ENCODE measurements around the gene PVALEF.

Gene PVALEF

DNA sequence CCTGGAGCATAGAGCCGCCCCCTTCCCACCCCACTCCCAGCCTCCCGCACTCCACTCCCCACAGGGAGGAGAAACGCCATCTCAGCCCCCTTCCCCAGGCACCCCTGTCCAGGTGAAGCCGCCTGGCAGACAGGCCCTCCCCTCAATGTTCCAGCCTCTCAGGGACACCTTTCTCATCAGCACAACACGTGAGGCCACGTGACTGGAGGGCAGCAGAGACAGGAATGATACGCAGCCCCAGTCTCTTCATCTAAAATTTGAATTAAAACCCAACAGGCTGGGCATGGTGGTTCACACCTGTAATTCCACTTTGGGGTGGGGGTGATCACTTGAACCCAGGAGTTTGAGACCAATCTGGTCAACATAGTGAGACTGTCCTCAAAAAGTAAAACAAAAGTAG, 20.9 kb downstream of the PVALEF start:
- DNase-seq, result no peak

GRCh38 chr17:81187120-81187519, 21.8 kb downstream of the PVALEF start:
- DNase-seq, result no peak

GRCh38 chr17:81187586-81188490, 22.5 kb downstream of the PVALEF start:
- DNase-seq, result no peak

DNA sequence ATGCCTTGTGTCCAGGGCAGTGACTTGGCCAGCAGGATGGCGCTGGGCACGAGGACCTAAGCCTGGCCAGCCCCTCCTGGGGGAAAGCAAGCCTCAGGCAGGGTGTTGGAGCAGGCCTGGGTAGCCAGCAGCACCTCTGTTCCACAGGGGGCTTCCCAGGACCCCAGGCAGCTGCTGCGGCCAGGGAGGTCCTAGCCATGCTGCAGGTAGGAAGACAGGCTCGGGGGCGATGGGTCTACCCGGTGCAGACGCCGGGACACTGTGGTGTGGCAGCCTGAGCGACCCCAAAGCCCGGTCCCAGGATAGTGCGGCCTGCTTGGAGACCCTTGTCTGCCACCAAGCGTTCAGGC, 23.2 kb downstream of the PVALEF start:
- DNase-seq, result no peak

DNA sequence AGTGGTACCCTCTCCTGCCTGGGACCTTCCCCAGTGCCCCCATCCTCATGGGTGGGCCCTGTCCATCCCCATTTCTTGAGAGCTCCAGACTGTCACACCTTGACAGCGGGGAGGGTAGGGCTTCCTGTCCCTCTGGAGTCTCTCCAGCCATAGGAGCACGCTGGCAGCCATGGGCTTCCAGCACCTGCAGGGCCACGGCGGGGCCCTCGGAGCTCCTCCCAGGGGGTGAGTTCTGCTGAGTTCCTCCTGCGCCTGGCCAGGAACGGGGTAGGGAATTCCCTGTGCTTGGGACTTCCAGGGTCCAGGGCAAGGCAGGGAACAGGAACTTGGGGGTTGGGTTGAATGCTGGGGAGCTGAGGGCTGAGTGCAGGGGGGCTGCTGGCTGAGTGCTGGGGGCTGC, 23.7 kb downstream of the PVALEF start:
- DNase-seq, result no peak

DNA sequence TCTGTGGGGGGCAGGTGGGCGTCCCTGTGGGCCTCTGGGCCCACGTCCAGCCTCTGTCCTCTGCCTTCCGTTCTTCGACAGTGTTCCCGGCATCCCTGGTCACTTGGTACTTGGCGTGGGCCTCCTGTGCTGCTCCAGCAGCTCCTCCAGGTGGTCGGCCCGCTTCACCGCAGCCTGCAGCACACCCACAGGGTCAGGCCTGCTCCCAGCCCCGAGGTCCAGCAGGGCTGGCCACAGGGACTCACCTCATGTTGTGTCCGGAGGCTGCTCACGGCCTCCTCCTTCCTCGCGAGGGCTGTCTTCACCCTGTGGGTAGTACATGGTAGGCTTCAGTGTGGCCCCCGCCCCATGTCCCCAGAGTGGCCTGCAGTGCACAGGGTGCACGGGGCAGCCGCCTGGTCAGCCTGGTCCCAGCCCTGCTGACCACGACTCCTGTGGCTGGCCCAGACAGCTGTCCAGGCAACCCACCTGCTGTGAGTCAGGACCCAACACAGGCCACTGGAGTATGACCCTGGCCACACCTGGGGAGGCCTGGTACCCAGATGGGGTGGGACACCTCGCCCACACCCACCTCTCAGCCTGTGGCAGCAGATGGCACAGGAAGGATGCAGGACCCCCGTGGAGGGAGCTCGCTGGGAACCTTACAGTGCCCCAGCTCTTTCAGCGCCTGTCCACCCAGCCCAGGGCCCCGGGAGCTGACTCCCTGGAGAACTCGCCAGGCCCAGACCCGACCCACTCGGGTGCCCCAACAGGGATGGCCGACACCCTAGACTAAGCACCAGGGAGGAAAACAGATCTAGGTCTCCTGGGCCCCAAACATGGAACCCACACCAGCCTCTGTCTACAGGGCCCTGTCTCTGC, 24.6 kb downstream of the PVALEF start:
- no peak for DNase-seq

DNA sequence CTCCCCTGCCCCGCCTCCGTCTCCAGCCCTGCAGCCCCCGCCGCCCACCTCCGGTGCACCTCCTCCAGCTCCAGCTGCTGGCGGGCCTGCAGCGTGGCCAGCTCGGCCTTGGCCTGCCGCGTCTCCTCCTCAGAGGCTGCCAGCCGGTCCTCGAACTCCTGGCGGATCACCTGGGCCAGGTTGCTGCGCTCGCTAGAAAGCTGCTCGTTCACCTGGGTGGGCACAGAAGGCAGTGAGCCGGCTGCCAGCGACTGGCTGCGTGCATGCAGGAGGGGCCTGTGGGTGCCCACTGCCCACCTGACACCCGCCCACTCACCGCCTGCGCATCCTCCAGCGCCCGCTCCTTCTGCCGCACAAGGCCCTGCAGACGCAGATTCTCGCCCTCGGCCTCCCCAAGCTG, 25.3 kb downstream of the PVALEF start:
- DNase-seq, result no peak

DNA sequence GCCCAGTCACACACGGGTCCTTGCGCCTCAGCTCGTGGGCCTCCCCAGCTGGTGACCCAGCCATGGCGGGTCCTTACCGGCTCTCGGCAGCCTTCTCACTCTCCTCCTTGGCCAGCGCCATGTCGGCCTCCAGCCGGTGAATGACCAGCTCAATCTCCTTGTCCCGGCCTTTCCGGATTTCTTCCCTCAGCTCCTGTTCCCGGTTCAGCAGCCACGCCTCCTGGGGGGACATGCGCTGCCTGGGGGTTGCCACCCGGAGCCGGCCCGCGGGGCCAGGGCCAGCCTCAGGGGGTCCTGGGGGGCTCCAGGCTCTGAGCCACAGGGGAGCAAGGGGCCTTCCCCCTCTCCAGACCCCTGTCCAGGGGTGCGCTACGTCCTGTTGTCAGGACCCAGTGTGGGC, 25.8 kb downstream of the PVALEF start:
- no peak for DNase-seq

DNA sequence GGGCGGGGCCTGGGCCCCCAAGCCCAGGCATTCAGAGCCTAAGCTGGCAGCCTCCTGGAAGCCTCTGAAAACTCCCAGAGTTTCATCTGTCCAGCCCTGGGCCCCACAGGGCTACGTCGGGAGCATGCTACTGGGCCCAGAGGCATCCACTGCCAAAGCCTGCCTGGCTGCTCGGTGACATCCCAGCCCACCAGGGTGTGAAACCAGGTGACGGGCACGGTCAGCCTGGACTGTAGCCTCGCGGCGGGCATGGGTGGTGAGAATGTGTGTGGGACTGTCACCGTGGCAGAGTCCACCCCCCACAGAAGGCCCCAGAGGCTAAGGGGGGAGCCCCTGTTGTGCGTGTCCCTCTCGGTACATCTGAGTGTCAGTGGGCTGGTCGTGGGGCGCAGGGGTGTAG, 26.3 kb downstream of the PVALEF start:
- DNase-seq, result no peak

DNA sequence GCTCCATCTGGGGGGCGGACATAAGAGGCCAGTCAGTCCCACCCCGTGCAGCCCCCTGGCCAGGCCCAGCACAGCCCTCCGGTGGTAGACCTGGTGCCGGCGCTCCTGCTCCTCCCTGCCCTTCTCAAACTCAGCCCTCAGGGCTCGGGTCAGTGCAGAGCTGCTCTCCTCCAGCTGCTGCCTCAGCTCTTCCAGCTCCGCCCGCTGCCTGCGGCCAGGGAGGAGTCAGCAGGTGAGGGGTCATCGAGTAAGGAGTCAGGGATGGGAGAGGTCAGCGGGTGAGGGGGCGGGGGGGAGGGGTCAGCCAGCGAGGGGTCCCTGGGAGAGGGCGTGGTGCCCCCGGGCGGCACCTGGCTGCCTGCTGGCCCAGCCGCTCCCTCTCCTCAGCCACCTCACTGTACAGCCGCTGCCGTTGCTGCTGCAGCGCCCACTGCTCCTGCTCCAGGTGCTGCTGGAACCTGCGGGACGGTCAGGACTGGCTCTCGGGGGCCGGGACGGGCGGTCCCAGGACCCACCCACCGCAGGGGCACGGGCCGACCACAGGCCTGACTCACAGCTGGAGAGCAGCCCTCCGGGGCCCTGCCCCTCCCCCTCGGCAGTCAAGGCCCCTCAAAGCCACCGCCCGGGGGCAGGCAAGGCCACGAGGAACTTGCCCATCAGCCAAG, 27.2 kb downstream of the PVALEF start:
- DNase-seq, result no peak

DNA sequence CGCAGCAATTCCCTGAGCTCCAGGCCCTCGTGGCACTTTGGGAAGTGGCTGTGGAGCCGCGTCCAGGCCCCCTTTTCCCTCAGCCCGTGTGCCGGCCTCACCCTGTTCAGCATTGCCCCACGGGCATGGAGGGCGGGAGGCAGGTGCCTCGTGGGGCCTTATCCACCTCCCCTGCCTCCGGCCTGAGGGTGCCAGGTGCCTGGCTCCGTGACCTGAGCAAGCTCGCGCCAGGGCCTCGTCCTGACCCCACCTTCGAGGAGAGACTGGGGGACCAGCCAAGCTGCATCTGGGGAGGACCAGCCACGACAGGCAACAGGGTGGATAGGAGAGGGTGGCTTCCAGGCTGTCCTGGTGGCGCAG, 27.7 kb downstream of the PVALEF start:
- DNase-seq, result no peak

DNA sequence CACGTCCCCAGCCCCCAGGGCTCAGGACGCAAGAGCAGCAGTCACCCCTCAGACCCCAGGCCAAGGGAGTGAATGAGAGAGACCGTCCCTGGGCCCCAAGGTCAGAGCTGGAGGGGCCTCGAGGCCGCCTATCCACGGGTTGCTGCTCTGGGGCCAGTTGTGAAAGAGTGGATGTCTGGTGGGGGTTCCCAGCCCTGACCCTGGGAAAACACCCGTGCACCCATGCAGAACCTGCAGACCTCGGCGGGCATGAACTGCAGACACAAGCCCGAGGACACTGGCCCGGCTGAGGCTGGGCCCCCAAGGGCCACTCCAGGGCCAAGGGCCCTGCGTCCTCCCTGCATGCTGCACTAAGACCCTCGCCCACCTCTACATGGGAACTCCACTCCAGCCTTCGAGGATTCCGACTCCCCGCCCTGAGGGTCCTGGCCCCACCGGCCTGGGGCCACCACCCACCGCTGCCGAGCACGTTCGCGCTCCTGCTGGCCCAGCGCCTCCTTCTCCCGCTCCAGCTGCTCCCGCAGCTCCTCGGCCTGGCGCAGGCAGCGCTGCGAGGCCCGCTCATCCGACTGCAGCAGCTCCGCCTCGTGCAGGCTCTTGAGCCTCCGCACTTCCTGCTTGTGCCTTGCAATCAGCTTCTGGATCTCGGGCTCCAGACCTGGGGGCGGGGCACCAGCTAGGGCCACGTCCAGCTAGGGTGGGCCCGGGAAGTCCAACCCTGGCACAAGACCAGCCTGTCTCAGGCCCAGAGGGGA, 28.3 kb downstream of the PVALEF start:
- DNase-seq, result no peak

- DNase-seq, result no peak
Measured at GRCh38 chr17:81194225-81194760, 29.0 kb downstream of the PVALEF start.

GRCh38 chr17:81194941-81195901, 29.9 kb downstream of the PVALEF start:
- DNase-seq, result no peak

GRCh38 chr17:81195941-81196495, 30.7 kb downstream of the PVALEF start:
- DNase-seq, result no peak

DNA sequence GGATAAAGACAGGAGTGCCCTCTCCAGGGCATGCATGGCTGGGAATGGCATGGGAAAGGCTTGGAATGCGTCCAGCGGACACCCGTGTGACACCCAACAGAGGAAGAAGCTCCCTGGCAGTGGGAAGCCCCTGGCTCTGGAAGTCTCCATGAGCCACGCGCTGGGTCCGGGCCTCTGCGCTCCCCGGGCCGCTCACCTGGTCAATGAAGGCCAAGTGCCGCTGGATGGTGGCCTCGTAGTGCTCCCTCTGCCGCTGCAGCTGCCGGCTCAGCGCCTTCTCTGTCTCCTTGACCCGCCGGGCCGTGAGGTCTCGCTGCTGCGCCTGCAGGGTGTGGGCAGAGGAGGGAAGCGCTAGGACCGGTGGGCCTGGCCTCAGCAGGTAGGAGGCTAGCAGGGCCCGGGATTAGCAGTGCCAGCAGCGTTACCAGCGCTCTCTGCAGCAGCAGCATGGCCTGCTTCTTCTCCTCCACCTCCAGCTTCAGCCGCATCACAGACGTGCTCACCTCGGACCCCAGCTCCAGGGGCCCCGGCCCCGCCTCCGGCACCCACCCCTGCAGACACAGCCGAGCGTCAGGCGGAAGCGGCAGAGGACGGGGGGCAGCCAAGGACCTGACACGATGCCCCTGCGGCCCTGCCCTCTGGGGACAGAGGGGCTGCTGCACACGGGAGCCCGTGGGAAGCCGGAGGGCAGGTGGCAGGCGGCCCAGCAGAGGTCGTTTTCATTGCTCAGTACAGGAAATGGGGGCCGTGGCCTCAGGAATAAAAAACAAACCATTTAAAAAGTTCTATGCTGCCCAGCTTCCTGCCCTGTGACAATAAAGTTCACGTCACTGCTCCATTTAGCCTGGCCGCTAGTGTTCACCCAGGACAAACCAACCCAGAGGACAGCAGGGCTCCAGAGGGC, 31.4 kb downstream of the PVALEF start:
- no peak for DNase-seq

DNA sequence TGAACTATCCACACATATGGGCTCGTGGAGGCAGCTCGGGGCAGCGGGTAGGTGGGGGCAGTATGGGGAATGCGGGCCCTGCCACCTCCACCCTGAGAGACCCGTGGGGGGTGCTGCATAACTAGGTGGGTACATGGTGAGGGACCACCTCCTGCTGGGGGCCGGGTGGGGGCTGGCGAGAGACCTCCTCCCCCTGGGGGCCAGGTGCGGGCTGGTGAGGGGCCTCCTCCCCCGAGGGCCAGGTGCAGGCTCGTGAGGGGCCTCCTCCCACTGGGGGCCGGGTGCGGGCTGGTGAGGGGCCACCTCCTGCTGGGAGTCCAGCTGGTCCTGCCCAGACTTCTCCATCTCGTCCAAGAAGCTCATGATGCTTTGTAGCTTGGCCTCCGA, 32.1 kb downstream of the PVALEF start:
- DNase-seq, result no peak

DNA sequence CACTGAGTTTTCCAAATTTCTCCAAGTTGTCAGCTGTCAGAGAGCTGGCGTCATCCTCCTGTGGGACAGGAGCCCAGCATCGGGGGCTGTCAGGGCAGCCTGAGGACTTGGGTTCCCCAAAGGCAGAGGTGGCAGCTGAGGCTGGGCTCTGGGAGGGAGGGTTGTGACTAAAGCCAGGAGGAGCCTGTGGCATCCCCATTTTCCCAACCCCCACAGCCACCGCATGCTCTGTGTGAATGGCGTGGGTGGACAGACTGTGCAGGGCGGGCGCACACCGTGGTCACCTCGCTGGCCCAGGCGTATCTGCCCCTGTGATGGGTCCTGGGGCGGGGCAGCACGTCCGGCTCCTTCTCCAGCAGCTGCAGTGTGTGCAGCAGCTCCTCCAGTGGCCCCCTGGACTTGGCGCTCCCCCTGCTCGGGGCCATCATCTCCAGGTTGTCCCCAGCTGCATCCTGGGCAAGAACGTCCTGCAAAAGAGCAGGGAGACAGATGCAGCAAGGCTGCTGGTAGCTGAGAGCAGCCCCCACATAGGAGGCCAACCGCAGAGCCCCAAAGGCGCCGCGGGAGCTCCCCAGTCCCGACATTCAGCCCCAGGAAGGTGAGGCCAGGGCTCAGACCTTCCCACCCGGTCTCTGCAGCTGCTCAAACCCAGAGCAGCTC, 32.7 kb downstream of the PVALEF start:
- DNase-seq, result no peak

DNA sequence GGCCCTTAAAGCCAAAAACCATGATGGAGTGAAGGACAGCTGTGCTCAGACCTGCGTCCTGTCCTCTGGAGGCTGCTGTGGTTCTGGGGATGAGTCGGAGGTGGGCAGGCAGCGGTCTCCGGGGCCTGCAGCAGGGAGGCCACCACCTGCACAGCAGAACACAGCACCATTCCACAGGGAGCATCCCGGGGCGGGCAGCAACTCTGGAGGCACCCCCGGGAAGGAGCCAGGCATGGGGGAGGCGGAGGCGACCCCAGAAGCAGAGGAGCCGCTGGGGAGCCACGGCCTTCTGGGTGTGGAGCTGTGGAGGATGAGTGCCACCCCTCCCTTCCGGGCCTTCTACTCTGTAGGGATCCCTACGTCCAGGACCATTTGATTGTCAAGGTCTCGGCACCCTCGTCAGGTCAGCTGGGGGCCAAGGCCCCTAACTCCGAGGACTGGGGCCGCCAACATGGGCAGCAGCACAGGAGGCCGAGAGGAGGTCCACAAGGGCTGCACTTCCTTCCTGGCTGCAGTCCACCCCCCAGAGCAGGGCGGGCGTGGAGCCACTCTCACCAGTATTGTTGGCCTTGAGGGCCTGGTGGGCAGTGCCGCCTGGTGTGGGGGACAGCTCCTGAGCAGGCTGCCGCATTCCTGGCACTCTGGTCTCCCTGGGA, 33.6 kb downstream of the PVALEF start:
- DNase-seq, result no peak
